GM12878 (cell line): Measurements from ENCODE around the gene WDR12. TPM values are rescaled to one million over a fixed set of nuclear protein-coding genes. Genes with fewer than 3 reads are reported as not detected.

ENCODE experiments used
- ATAC-seq: fragments of 200-7000 bp; cut with Tn5 transposase; 3 replicates; pipeline ENCODE4 v1.9.1; 2020; ENCODE audit warnings: mild to moderate bottlenecking, moderate library complexity
- BruUV-seq: library from RNA; stranded (reverse); fragments of 400-500 nt; replicated peaks from 2 replicates; lab custom pipeline; 2021; lab: Mats Ljungman, UMichigan
- CTCF ChIA-PET: fragments of 300-600 bp; sonication (Branson Sonifier 250); formaldehyde crosslinking; extraction: SDS; loops from one replicate; lab custom pipeline; 2021; ENCODE audit warnings: inconsistent platforms; lab: Yijun Ruan, JAX
- POLR2A ChIA-PET: fragments of 350-600 bp; formaldehyde crosslinking; extraction: SDS; loops from one replicate; lab custom pipeline; 2021; ENCODE audit warnings: inconsistent platforms; lab: Charles Lee
- RAD21 ChIA-PET: fragments of 300-600 bp; sonication (Branson Sonifier 250); formaldehyde crosslinking; loops from one replicate; lab custom pipeline; 2023; ENCODE audit warnings: antibody characterized with exemption; ENCODE audit not compliant: unreplicated experiment; lab: Charles Lee
- SMC1A ChIA-PET: fragments of 300-600 bp; sonication (Branson Sonifier 250); formaldehyde crosslinking; loops from one replicate; lab custom pipeline; 2023; ENCODE audit not compliant: unreplicated experiment, uncharacterized antibody; lab: Charles Lee
- DNase-seq: peaks from one replicate; pipeline ENCODE4 v3.0.0-alpha.2; 2011; ENCODE audit warnings: low read depth, low spot score
- FAIRE-seq: peaks from 3 replicates; lab custom pipeline; 2011; peaks lifted over from hg19 to GRCh38; lab: Jason Lieb, UNC
- H2AFZ ChIP-seq: 2 replicates; pipeline ENCODE4 v1.6.0; 2011; ENCODE audit warnings: low read depth, low read length, control low read depth; ENCODE audit not compliant: control insufficient read depth
- H3K27ac ChIP-seq: 2 replicates; pipeline ENCODE4 v1.5.1; 2011; ENCODE audit warnings: control low read depth; ENCODE audit not compliant: control insufficient read depth, insufficient read depth
- H3K27me3 ChIP-seq, 2 experiments: replicated peaks in 1 of 2; 2 replicates each; pipeline versions ENCODE4 v1.6.0 to v1.6.1; 2011; ENCODE audit warnings: low read length in 1 of 2; ENCODE audit not compliant: control insufficient read depth in 2 of 2, insufficient read depth in 2 of 2
- H3K36me3 ChIP-seq, 2 experiments: 2 replicates each; pipeline ENCODE4 v1.5.1; 2011; ENCODE audit warnings: low read length in 1 of 2; ENCODE audit not compliant: control insufficient read depth in 2 of 2, insufficient read depth in 2 of 2
- H3K4me1 ChIP-seq: 2 replicates; pipeline ENCODE4 v1.6.1; 2011; ENCODE audit warnings: mild to moderate bottlenecking, low read length, moderate library complexity, mixed read lengths; ENCODE audit not compliant: control insufficient read depth, insufficient read depth
- H3K4me2 ChIP-seq: 2 replicates; pipeline ENCODE4 v1.6.0; 2011; ENCODE audit warnings: control low read depth; ENCODE audit not compliant: control insufficient read depth, insufficient read depth
- H3K4me3 ChIP-seq: fragments of 200-600 bp; sonication (generic); 2 replicates; pipeline ENCODE4 v1.5.1; 2016
- H3K79me2 ChIP-seq: 2 replicates; pipeline ENCODE4 v1.6.0; 2011; ENCODE audit warnings: low read length; ENCODE audit not compliant: control insufficient read depth, insufficient read depth
- H3K9ac ChIP-seq: 2 replicates; pipeline ENCODE4 v1.8.0; 2011; ENCODE audit warnings: low read length, control low read depth, mixed read lengths; ENCODE audit not compliant: control insufficient read depth, insufficient read depth
- H3K9me3 ChIP-seq: replicated peaks from 3 replicates; pipeline ENCODE4 v1.5.1; 2011; ENCODE audit warnings: mild to moderate bottlenecking, low read length; ENCODE audit not compliant: control insufficient read depth, insufficient read depth
- H4K20me1 ChIP-seq: 2 replicates; pipeline ENCODE4 v1.6.0; 2011; ENCODE audit not compliant: control insufficient read depth, insufficient read depth
- BMI1 ChIP-seq: fragments of 450-650 bp; IDR thresholded peaks from 2 replicates; pipeline ENCODE4 v1.6.1; 2016; ENCODE audit warnings: mild to moderate bottlenecking, moderate library complexity, borderline replicate concordance
- ESRRA ChIP-seq: IDR thresholded peaks from 2 replicates; pipeline ENCODE4 v1.6.1; 2012; ENCODE audit warnings: mild to moderate bottlenecking, low read length, improper control_type of control experiment
- GABPA ChIP-seq: IDR thresholded peaks from 2 replicates; pipeline ENCODE4 v1.6.1; 2014; ENCODE audit warnings: antibody characterized with exemption, low read depth, mild to moderate bottlenecking, inconsistent platforms
- IKZF1 ChIP-seq: fragments of 450-650 bp; conservative IDR thresholded peaks from 2 replicates; pipeline ENCODE4 v1.6.1; 2017; ENCODE audit warnings: antibody characterized with exemption, mild to moderate bottlenecking
- NFXL1 ChIP-seq: fragments of 450-650 bp; IDR thresholded peaks from 2 replicates; pipeline ENCODE4 v1.6.1; 2017; ENCODE audit warnings: antibody characterized with exemption, mild to moderate bottlenecking, borderline replicate concordance
- NR2C2 ChIP-seq: IDR thresholded peaks from 2 replicates; pipeline ENCODE4 v1.6.1; 2011; ENCODE audit warnings: borderline replicate concordance, low read depth; ENCODE audit not compliant: control insufficient read depth, insufficient read length
- POLR2AphosphoS5 ChIP-seq: IDR thresholded peaks from 2 replicates; pipeline ENCODE4 v1.6.1; 2011; ENCODE audit warnings: mild to moderate bottlenecking, low read length, inconsistent platforms
- RELA ChIP-seq: fragments of 450-650 bp; IDR thresholded peaks from 2 replicates; pipeline ENCODE4 v1.8.0; 2014; ENCODE audit warnings: borderline replicate concordance; ENCODE audit not compliant: partially characterized antibody
- SRF ChIP-seq, 2 experiments: IDR thresholded peaks; 2 replicates each; pipeline ENCODE4 v1.6.1; 2011; ENCODE audit warnings: low read depth in 2 of 2, low read length in 2 of 2, mild to moderate bottlenecking in 1 of 2, moderate library complexity in 1 of 2
- STAT3 ChIP-seq: IDR thresholded peaks from 2 replicates; pipeline ENCODE4 v1.6.1; 2011; ENCODE audit warnings: low read depth, low read length, improper control_type of control experiment
- WGBS: methylation state at CpG from one replicate; pipeline ENCODE4 v1.1.6; 2016; ENCODE audit warnings: low lambda C conversion rate; ENCODE audit not compliant: insufficient replicate concordance, insufficient coverage; ENCODE audit errors: missing lambda C conversion rate; 5-methylcytosine and 5-hydroxymethylcytosine counted together
- in situ Hi-C: fragments of 300-500 bp; cut with MboI; formaldehyde crosslinking; loops from 9 replicates; pipeline ENCODE4 v1.14.3; 2018; ENCODE audit warnings: mixed read lengths
- intact Hi-C: fragments of 100-400 bp; cut with micrococcal nuclease; formaldehyde crosslinking; loops from one replicate; pipeline ENCODE4 v1.14.2; 2022; ENCODE audit not compliant: unreplicated experiment
- polyA plus RNA-seq, 11 experiments: library from polyadenylated mRNA; depleted of rRNA in 4 of 11; unstranded in 6 of 11; stranded (reverse) in 5 of 11; fragments of >200 nt; fragmentation: Nextera tagmentation in 4 of 11; fragmentation: Illumina TruSeq in 1 of 11; extraction: Ambion mirVana in 4 of 11; extraction: Trizol in 1 of 11; gene quantifications; 1 replicate in 1 of 11; 2 replicates in 10 of 11; pipeline versions ENCODE4 v1.2.1 to v1.2.3, GENCODE V29; 2011 to 2016; ENCODE audit warnings: inconsistent platforms in 2 of 11, missing spikeins in 2 of 11, low read depth in 1 of 11
- total RNA-seq, 4 experiments: library from RNA; depleted of rRNA in 3 of 4; stranded (reverse); fragments of >200 nt in 3 of 4; fragmentation: Illumina TruSeq in 1 of 4; extraction: Trizol in 1 of 4; gene quantifications; 2 replicates each; pipeline versions ENCODE4 v1.2.1 to v1.2.3, GENCODE V29; 2013 to 2021
- TF ChIP-seq, protein P1 (sequence below): IDR thresholded peaks from 2 replicates; pipeline ENCODE4 v1.6.1; 2011; ENCODE audit warnings: low read depth, low read length, improper control_type of control experiment, borderline replicate concordance
- TF ChIP-seq, protein P2 (sequence below): fragments of 150-350 bp; IDR thresholded peaks from 2 replicates; pipeline ENCODE4 v1.6.1; 2014; ENCODE audit warnings: mild to moderate bottlenecking, low read depth, low read length
- TF ChIP-seq, protein P3 (sequence below): IDR thresholded peaks from 2 replicates; pipeline ENCODE4 v1.6.1; 2012; ENCODE audit warnings: low read depth, low read length, improper control_type of control experiment
- TF ChIP-seq, protein P4 (sequence below): fragments of 450-650 bp; IDR thresholded peaks from 2 replicates; pipeline ENCODE4 v1.6.1; 2017; ENCODE audit warnings: low read depth, mild to moderate bottlenecking, moderate library complexity

The WDR12 gene
- total and polyA plus RNA-seq, 10 of the 15 experiments (the other 5 are each of a cell fraction or from before 2014, with no cell fraction given): 52.9 to 256 (median 108) TPM

DNA sequence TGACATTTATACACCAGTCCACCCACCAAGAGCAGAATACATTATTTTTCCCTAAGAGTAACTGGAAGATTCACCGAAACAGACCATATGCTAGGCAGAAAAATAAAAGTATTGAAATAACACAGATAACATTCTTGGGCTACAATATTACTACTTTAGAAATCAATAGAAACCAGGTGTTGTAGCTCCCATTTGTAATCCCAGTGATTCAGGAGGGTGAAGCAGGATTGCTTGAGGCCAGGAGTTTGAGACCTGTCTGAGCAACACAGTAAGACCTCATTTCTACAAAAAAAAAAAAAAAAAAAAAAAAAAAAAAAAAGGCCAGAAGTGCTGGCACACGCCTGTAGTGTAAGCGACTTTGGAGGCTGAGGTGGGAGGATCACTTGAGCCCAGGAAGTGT lies 49.5 kb downstream of the WDR12 start:
- SMC1A ChIA-PET: no interaction called here

More for the DNA sequence above, 49.5 kb downstream of the WDR12 start:
- WGBS: 80% methylated on average over 3 of the region's 3 CpGs
- Histone ChIP-seq H3K9ac (no peak overlapping the region), H3K36me3 (no peaks in the 10 kb centered on the region), H3K4me2 (no peak overlapping the region), H4K20me1 (no peaks in the 10 kb centered on the region), H3K9me3 (no peaks in the 10 kb centered on the region; the same call in 2 of the 3 replicates), H3K79me2 (no peaks in the 10 kb centered on the region), H3K4me1 (no peaks in the 10 kb centered on the region), H2AFZ (no peak overlapping the region), H3K27me3 (no peaks in the 10 kb centered on the region), H3K4me3 (no peak overlapping the region), H3K27ac (no peak overlapping the region)
- ChIA-PET POLR2A (interaction anchor here (0.6 kb wide), 2 partner anchors 190 to 295 kb away, joined by 3 read pairs; no protein-coding TSS in a partner anchor), CTCF (interaction anchor here (0.7 kb wide), 1 partner anchor 23 kb away, joined by 3 read pairs; no protein-coding TSS in a partner anchor), RAD21 (no interaction called here)
- DNase-seq (no peak), ATAC-seq (no peak), FAIRE-seq (no peak)
- BruUV-seq: no TSS peak
- in situ Hi-C loops (no loop called here), intact Hi-C loops (no loop called here)
- TF ChIP-seq, protein P1, sequence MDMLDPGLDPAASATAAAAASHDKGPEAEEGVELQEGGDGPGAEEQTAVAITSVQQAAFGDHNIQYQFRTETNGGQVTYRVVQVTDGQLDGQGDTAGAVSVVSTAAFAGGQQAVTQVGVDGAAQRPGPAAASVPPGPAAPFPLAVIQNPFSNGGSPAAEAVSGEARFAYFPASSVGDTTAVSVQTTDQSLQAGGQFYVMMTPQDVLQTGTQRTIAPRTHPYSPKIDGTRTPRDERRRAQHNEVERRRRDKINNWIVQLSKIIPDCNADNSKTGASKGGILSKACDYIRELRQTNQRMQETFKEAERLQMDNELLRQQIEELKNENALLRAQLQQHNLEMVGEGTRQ: no peak
- TF ChIP-seq, protein P2, sequence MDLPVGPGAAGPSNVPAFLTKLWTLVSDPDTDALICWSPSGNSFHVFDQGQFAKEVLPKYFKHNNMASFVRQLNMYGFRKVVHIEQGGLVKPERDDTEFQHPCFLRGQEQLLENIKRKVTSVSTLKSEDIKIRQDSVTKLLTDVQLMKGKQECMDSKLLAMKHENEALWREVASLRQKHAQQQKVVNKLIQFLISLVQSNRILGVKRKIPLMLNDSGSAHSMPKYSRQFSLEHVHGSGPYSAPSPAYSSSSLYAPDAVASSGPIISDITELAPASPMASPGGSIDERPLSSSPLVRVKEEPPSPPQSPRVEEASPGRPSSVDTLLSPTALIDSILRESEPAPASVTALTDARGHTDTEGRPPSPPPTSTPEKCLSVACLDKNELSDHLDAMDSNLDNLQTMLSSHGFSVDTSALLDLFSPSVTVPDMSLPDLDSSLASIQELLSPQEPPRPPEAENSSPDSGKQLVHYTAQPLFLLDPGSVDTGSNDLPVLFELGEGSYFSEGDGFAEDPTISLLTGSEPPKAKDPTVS: no peak
- TF ChIP-seq IKZF1 (no peak), ESRRA (no peak), NFXL1 (no peak), POLR2AphosphoS5 (no peak), BMI1 (no peak), SRF (IDR thresholded peaks at IDR 0.05; ENCODE audit: low read depth in 2 of 2, low read length in 2 of 2) (no peak), RELA (no peak), STAT3 (no peak), GABPA (no peak), NR2C2 (no peak)
- TF ChIP-seq, protein P3, sequence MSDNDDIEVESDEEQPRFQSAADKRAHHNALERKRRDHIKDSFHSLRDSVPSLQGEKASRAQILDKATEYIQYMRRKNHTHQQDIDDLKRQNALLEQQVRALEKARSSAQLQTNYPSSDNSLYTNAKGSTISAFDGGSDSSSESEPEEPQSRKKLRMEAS: no peak
- TF ChIP-seq, protein P4, sequence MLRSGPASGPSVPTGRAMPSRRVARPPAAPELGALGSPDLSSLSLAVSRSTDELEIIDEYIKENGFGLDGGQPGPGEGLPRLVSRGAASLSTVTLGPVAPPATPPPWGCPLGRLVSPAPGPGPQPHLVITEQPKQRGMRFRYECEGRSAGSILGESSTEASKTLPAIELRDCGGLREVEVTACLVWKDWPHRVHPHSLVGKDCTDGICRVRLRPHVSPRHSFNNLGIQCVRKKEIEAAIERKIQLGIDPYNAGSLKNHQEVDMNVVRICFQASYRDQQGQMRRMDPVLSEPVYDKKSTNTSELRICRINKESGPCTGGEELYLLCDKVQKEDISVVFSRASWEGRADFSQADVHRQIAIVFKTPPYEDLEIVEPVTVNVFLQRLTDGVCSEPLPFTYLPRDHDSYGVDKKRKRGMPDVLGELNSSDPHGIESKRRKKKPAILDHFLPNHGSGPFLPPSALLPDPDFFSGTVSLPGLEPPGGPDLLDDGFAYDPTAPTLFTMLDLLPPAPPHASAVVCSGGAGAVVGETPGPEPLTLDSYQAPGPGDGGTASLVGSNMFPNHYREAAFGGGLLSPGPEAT: no peak
